Bronchial epithelial cell (primary cell): Measurements from ENCODE around the gene LSP1. TPM values are rescaled to one million over a fixed set of nuclear protein-coding genes. Genes with fewer than 3 reads are reported as not detected.

Experiments used
- DNase-seq: peaks from one replicate; pipeline ENCODE4 v3.0.0-alpha.2; 2010; ENCODE audit warnings: low read depth
- FAIRE-seq: peaks from 2 replicates; lab custom pipeline; 2011; peaks lifted over from hg19 to GRCh38; lab: Jason Lieb, UNC
- H3K27me3 ChIP-seq: 2 replicates; pipeline ENCODE4 v1.5.1; 2011; ENCODE audit warnings: low read length; ENCODE audit not compliant: control insufficient read depth, insufficient read depth
- H3K36me3 ChIP-seq: 2 replicates; pipeline ENCODE4 v1.5.1; 2011; ENCODE audit warnings: low read length; ENCODE audit not compliant: control insufficient read depth, insufficient read depth
- H3K4me3 ChIP-seq: 2 replicates; pipeline ENCODE4 v1.5.1; 2011; ENCODE audit warnings: mild to moderate bottlenecking, low read depth, low read length, control low read depth
- CTCF ChIP-seq: IDR thresholded peaks from 2 replicates; pipeline ENCODE4 v1.5.1; 2011; ENCODE audit warnings: mild to moderate bottlenecking, moderate library complexity, low read length, control low read depth, inconsistent platforms; ENCODE audit not compliant: insufficient read depth, severe bottlenecking
- total RNA-seq: library from RNA; depleted of rRNA; stranded (reverse); fragments of >200 nt; gene quantifications from 2 replicates; pipeline ENCODE4 v1.2.1, GENCODE V29; 2014

LSP1 gene
- total RNA-seq, 1 donor from 2014 or later: 0.26 TPM

- no peaks in the 10 kb centered on the region for H3K27me3 ChIP-seq
- FAIRE-seq: no peak
- TF ChIP-seq CTCF: no peak
- DNase-seq: no peak
- no peak overlapping the region for H3K4me3 ChIP-seq
- H3K36me3 ChIP-seq: no peaks in the 10 kb centered on the region
Measured at GRCh38 chr11:1920128-1920908, 67.4 kb downstream of the LSP1 start.

GRCh38 chr11:1920909-1921573 is 68.2 kb downstream of the LSP1 start:
- Histone ChIP-seq H3K4me3 (no peak overlapping the region), H3K36me3 (no peaks in the 10 kb centered on the region), H3K27me3 (no peaks in the 10 kb centered on the region)
- DNase-seq (no peak), FAIRE-seq (no peak)
- no peak for TF ChIP-seq CTCF

- no peak for DNase-seq
Measured at GRCh38 chr11:1921574-1922141, 68.8 kb downstream of the LSP1 start.

GRCh38 chr11:1922481-1923081 is 69.7 kb downstream of the LSP1 start:
- no peak for TF ChIP-seq CTCF
- Histone ChIP-seq H3K4me3 (no peak overlapping the region), H3K27me3 (no peaks in the 10 kb centered on the region), H3K36me3 (no peaks in the 10 kb centered on the region)
- no peak for FAIRE-seq
- DNase-seq: no peak

More at GRCh38 chr11:1921574-1922141, 68.8 kb downstream of the LSP1 start:
- TF ChIP-seq CTCF: no peak
- peak; percentile 43 for FAIRE-seq
- Histone ChIP-seq H3K27me3 (no peaks in the 10 kb centered on the region), H3K4me3 (no peak overlapping the region), H3K36me3 (no peaks in the 10 kb centered on the region)

GRCh38 chr11:1923201-1923956 is 70.5 kb downstream of the LSP1 start:
- H3K27me3 ChIP-seq: no peaks in the 10 kb centered on the region
- no peak overlapping the region for H3K4me3 ChIP-seq
- no peak for FAIRE-seq
- no peaks in the 10 kb centered on the region for H3K36me3 ChIP-seq
- no peak for TF ChIP-seq CTCF
- DNase-seq: no peak
